ENCODE results near the gene KAZN.

The KAZN gene

DNA sequence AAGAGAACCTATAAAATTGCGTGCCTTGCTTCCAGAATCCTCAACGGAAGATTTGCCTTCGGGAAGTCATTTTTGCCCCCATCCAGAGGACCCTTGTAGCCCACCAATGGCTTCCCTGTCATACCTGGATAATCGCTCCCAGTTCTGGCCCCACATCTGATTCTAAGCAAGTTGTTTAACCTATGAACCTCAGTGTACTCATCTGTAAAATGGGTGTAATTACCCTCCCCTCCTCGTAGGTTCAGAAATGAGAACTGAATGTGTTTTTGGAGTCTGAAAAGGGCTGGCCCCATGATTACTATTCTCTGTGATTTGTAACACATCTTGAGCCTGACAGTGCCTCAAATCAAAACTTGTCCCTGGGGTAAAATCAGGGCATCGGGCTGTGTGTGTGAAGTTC lies 473.5 kb downstream of the KAZN start:
- DNase-seq, result no peak

DNA sequence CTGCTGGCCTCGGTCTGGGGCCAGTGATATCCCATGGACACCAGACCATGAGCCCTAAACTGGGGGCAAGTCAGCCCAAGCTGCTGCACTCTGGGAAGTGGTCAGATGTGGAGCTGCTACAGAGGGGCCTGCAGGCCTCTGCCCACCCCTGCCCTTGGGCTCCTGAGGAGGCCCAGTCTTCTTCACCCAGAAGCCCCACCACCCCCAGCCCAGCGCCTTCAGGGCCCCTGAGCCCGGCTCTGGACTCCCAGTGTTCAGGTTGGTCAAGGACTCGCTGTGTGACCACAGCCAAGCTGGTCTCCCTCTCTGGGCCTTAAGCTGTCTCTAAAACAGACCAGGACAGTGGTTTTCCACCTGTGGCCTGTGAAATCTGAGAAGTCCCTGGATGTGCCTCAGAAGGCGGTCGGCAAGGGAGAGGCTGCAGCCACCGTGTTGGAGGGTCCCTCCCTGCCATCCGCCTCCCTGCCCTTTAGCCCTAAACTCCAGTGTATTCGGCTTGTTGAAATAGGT lies 475.4 kb downstream of the KAZN start:
- no peak for DNase-seq

DNA sequence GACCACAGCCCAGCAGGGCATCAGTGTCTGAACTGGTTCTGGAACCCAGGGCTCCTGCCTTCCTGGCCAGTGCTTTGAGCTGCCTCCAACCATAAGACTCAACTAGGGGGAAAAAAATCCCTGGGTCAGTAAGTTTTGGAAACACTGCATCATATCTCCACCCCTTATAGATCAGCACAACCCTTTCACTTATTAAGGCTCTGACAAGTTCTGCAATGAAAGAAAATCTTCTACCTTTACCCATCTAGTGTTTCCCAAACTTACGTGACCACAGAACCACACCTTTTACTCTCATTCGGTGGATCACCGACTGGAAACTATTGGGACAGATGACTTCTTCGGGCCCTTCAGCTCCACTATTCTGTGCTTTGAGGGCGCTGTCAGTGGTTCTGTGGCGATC lies 476.7 kb downstream of the KAZN start:
- no peak for DNase-seq

DNA sequence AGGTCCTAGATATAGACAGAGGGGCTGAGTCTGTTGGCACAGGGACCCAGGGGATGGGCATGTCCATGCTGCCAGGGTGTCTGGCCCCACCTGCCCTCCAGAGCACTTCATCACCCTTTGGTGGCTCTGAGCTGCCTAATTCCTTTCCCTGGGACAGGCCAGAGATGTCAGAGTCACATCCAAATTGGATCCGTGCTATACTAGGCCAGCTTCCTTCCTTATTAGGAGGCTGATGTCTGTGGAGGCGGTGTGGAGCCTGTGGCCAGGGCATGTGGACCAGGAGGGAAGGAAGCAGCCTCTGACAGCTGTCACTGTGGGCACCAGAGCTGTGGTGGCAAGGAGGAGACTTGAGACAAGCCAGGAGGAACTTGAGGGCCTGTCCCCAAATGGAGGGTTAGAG lies 477.3 kb downstream of the KAZN start:
- DNase-seq, result no peak

DNA sequence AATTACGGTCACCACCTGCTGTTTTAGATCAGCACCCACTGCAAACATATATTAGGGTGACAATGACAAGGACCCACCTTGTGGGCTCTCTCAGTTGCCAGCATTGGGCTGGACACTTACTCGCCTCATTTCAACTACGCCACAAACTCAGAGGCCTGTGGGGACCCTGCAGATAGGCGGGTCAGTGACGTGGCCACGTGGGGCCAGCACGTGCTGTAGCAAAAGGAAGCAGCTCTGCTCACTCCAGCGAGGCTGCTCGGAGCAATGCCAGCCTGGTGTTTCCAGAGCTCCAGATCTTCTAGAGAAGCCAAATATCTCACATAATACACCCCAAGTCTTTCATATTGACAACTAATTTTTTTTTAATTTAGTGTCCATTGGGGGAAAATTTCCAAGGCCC lies 478.3 kb downstream of the KAZN start:
- no peak for DNase-seq

DNA sequence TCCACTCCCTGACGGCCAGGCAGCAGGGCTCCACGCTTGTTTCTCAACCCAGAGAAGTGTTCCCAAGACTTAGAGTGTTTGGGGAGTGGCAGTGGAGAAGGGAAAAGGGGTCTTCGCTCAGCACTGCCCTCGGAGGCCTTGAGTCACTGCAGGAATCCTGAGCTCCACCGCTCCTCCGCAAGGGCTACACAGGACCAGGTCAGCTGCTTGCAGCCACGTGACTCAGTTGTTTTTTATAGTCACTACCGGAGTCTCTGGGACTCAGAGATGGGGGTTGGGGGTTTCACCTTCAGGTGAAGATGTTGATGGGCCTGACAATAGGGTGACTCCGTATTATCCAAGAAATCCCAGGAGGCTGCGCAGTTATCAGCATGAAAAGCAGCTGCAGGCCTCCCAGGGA lies 478.9 kb downstream of the KAZN start:
- no peak for DNase-seq

DNA sequence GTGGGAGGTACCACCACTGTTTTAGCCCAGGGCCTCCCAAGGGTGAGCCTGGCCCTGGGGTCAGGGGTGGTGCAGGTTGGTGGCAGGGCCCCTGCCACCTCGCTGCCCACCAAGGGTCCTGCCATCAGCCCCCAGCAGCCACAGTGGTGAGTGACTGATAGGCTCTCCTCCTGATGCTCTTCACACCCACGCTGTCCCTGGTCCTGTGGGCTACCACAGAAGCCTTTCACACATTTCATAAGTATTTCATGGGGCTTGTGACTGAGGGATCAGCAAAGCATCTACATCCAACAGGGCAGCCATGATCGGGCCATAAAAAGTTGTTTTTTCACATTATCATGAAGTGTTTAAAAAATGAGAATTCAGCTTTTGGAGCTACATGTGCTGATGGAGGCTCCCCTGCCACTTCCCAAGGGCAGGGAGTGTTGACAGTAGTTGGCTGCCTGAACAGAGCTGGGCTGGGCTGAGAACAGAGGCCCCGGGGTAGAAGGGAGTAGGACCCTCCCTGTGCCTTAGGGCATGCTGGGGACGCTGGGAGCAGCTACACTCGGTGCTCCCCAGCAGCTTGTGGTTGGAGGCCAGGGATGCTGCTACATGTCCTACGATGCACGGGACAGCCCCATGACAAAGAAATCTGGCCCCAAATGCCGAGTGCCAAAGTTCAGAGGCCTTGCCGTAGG lies 482.0 kb downstream of the KAZN start:
- DNase-seq, result no peak

DNA sequence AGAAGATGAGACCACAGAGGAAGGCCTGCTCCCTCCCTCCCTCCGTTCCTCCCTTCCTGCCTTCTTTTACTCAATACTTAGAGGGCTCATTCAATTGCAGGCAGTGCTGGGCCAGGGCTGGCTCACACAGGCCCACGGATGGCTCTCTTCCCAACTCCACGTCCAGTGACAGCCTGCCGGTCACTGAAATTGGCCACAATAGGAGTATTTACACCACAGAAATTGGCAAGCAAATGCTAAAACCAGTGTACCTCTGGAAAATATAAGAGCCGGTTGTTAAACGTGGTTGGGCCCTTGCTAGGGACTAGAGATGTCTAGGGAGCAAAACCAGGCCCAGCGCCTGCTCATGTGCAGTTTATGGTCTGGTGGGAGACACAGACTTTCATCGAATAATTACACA lies 482.6 kb downstream of the KAZN start:
- DNase-seq, result no peak

DNA sequence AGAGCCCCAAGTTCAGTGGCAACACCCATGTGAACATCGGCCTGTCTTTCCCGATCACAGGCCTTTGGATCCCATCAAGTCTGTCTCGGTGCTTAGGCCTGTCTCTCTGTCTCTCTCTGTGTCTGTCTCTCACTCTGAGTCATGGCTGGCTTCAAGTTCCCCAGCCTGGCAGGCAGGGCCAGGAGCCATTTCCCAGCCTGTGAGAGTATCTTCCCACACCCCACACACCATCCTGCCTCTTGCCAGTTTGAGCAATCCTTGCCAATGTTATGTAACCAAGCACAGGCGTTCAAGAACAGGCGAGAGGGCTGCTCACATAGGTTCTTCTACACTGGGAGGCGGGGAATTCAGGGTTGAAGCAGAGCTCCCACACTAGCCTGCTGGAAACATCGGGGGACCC lies 485.1 kb downstream of the KAZN start:
- DNase-seq, result no peak

DNA sequence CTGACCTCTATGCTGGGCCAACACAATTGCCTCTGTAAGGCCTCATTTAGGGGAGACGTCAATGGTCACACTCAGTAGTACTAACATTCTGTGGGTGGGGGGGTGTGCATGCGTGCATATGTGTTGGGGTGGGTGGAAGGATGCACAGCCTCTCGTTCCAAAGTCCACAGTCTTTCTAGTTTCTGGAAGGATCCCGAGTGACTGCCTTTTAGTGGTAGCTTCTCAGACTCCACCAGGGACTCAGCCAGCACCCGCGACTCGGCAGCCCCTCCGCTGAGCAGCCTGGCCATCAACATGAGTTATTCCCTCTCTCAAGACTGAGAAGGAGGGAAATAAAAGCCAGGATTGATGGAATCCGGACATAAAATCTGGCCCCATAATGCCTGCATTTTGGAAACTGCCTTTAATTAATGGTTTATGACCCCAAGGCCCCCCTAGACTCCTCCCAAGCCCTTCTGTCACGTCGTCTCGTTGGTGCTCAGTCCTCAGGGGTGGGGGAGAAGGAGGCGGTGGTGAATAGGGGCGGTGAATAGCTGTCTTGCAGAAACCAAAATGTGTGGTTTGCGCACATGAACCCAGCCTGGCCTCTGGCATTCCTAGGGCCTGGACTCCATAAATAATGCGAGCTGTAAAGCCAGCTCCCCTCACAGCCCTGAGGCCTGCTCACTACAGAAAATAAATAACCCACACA lies 489.9 kb downstream of the KAZN start:
- no peak for DNase-seq

DNA sequence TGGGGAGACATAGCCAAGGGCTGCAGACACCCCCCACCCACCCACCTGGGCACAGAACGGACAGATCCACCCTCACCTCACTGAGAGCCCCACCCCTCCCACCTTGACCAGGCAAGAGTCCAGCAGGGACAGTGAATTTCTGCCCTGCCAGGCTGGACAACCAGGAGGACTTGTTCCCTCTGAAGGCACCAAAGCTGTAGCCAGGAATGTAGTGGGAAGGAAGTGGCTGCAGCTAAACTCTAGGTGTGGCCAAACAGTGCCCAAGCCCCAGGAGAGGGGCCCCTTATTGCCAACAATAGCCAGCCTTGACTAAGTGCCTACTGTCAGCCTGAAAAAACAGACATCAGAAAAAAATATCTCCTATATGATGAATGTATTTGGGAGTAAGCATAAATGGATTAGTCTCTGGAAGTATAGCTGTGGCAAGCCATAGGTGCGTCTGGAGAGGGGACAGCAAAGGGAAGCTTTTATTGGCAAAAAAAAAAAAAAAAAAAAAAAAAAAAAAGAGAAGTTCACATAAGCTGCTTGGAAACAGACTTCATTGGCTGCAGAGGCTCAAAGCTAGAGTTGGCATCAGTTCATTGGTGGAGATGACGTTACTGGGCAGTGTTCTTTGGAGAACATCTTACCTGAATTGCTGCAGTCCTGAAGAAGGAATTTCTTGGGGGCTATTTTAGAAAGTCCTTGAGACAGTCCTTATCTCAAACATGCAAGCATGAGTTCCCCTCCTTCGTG lies 490.9 kb downstream of the KAZN start:
- DNase-seq, result no peak

DNA sequence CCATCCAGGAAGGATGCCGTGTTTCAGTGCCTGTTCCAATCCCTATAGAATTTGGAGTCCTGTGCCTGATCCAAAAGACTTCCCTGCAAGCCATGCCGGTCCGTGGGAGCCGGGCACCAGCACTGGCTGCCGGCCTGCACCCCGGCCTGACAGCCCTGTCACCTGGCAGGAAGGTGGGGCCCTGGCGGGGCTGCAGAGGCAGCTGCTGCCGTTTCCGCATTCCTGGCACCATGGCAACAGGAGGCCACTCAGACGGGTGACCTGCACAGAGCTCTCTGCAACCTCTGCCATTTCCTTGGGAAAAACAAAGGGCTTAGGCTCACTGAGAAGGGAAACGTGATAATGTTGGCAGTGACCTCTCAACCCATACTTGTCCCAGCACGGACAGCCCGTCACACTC lies 491.9 kb downstream of the KAZN start:
- DNase-seq, result no peak

DNA sequence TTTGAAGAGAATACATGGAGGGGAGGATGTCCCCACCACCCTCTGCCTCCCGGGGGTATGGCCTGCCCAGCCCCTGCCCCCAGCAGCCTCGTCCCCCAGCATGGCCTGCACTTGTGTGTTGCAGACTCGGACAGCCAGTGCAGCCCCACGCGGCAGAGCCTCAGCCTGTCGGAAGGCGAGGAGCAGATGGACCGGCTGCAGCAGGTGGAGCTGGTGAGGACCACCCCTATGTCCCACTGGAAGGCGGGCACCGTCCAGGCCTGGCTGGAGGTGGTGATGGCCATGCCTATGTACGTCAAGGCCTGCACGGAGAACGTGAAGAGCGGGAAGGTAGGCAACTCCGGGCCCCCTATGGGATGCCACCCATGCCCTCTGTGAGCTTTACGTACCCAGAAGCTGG lies 495.6 kb downstream of the KAZN start:
- no peak for DNase-seq

DNA sequence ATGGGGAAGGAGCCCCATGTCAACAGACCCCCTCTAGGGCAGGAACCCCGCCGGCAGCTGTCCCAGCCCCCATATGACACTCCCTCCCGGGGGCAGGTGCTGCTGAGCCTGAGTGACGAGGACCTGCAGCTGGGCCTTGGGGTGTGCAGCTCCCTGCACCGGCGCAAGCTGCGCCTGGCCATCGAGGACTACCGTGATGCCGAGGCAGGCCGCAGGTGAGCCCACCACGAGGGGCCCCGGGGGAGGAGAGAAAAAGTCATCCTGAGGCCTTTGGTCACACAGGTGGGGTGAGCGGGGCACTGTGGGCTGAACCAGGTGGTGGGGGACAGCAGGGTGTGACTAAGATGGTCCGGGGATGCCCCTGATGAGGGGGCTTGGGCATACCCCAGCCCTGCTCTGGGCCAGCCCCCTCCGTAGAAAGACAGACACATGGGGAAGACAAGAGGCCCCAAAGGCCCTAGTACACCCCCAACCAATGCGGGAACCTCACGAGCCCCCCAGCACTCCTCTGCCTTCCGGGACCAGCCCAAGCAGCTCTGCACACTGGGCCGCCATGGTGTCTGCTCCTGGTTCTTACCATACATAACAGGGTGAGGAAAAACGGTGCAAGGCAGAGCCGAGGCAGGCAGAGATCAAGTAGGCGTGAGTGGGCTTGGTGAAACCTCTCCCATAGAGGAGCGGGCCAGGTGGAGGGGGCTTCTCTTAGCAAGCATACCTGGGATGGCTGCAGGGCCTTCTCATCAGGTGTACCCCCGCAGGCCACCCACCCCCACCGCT lies 496.4 kb downstream of the KAZN start:
- no peak for DNase-seq

DNA sequence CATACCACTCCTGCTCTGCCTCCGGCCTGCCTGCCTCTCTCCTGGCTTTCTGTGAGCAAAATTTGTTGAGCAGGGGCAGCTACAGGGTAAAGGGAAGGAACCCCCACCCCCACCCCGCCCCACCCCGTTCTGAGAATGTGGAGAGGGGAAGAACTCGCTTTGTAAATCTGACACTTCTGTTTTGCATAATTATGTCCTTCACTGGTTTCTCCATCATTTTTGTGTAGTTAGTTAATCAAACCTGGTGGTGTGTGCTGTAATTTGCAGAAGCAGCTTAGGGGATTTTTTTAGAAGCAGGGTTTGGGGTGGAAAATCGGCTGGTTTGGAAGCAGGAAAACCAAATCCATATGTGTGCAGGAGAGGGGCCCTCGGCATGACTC lies 497.0 kb downstream of the KAZN start:
- no peak for DNase-seq

DNA sequence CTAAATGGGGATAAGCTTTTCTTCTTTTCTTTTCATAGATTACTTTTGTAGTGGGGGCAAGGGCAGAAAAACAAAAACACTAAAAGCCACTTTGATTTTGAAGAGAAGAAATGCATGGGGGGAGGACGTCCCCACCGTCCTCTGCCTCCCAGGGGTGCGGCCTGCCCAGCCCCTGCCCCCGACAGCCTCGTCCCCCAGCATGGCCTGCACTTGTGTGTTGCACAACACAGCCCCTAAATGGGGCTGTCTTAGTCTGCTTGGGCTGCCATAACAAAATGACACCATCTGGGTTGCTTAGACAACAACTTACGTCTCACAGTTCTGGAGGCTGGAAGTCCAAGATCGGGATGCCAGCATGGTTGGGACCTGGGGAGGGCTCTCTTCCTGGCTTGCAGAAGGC lies 497.8 kb downstream of the KAZN start:
- no peak for DNase-seq

DNA sequence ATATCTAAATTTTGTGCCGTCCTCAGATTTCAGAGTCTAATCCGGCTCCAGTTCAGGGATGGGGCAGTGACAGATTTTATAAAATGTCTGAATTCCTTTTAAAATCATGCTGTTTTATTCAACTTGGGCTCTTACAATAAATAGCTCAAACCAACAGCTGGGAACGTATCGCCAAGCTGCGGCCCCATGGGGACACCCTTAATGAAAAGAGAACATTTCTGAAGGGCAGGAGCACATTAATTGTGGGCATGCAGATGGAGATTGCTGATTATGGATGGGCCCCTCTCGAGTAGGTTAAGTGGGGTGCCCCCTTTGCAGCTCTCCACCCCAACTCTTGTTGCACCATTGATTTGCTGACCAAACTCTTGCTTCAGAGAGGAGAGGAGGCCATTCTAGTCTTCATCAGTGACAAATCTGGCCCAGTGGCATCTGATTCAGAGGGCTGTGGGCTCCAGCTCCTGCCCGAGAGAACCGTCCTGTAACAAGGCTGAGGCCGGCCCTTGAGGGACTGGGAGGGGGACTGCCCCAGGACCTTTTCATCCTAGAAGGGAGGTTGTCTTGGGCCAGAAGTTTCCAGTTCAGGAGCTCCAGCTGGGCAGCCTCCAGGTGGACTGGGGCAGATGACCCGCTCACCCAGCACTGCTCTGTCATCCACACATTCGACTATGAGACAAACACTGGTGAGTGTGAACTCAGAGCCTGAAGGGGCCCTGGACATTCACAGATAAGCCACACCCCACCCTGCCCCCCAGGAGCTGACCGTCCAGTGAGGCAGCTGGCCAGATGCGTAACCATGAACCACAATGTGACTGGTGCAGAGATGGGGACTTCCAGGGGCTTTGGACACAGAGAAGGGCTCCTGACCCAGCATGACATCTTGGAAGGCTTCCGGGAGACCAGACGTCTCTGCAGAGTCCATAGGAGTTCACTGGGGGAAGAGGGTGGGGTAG lies 500.0 kb downstream of the KAZN start:
- DNase-seq, result no peak

DNA sequence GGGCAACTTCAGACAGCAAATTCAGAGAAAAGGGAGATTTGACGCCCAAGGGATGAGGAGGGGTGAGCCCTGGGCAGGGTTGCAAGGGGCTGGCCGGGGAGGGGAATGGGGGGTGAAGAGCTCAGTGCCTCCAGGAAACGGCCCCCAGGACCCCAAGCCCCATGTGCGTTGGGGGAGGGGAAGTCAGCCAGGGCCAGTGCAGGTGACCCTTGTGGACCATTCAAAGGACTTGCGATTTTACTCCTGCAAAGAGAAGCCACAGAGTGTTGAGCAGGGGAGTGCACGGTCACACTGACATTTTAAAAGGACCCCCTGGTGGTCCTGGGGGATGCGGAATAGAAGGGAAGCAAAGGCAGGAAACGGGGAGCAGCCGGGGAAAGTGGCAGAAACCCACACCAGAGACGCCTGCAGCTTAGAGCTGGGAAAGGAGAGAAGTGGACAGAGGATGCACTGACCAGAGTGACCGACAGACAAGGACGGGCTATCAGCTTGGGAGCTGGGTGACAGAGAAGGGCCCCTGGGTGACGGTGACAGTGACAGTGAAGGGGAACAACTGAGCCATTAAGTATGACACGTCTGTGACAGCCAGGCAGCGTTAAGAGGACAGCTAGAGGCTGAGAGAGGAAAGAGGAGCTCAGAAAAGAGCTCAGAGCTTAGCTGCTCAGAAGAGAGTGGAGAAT lies 501.1 kb downstream of the KAZN start:
- no peak for DNase-seq

DNA sequence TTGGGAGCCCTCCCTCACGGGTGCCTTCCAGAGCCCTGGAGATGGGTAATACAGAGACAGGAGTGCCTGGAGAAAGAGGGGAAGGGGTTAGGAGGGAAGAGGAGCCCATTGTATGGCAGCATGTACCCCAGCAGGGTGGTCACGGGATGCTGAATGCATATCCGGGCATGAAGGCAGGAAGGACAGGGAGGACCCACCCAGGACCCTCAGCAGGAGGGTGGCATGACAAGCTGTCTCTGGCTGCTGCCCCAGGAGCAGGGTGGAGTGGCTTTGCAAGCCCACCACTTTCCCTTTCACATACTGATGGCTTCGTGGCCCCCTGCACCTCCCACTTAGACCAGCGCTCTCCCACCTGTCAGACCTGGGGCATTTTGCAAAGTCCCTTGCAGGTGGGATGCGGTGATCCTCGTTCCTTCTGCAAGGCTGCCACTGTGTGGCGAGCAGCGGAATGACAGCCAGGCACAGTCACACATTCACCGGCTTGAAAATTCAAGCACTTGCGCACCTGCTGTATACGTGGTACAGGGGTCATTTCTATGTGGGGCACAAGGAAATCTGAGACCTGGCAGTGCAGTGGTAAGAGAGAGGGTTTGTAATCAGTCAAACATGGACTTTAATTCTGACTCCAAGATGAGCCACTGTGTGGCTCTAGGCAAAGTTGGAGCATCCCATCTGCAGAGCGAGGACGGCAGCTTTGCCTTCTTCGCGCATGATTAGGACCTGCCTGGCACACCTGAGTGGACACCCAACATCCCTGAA lies 501.8 kb downstream of the KAZN start:
- no peak for DNase-seq

DNA sequence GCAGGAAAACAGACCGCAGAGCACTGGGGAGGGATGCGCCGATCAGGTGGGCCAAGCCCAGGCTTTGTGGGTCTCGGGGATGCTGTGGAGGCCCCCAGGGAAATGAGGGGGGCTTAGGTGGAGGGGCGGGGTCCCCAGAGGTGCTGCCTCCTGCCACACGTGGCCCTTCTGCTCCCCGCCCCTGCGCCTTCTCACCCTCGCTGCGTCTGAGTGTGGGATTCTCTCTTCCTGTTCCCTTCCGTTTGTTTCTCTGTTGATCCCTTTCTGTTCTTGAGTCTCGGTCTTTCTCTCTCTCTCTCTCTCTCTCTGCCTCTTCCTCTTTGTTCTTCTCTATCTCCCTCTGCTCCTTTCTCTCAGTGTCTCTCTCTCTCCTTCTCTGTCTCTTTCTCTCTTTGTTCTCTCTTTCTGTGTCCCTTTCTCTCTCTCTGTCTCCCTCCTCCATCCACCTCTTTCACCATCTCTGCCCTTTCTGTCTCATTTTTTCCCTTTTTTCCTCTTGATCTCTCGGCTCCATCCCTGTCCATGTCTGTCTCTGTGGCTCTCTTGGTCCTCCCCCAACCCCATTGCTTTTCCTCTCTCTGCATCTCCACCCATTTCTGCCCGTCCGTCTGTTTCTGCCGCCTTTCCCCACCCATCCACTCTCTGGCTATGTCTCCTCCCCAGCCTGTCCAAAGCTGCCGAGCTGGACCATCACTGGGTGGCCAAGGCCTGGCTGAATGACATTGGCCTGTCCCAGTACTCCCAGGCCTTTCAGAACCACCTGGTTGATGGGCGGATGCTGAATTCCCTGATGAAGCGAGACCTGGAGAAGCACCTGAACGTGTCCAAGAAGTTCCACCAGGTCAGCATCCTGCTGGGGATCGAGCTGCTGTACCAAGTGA lies 502.6 kb downstream of the KAZN start:
- no peak for DNase-seq

All from KG1 (cell line).